HepG2 (cell line): Measurements from ENCODE around the gene WIZ. TPM values are rescaled to one million over a fixed set of nuclear protein-coding genes. Genes with fewer than 3 reads are reported as not detected.

Source experiments
- ARID4A ChIP-seq: sonication (generic); formaldehyde crosslinking; IDR thresholded peaks from 2 replicates; pipeline ENCODE4 v1.5.0; 2020; ENCODE audit warnings: mild to moderate bottlenecking, missing genetic modification reagents, borderline replicate concordance
- BHLHE40 ChIP-seq: IDR thresholded peaks from 2 replicates; pipeline ENCODE4 v1.6.1; 2011; ENCODE audit warnings: low read length, improper control_type of control experiment
- ETV6 ChIP-seq: sonication (generic); formaldehyde crosslinking; conservative IDR thresholded peaks from 2 replicates; pipeline ENCODE4 v1.4.0; 2020; ENCODE audit warnings: missing genetic modification reagents
- FOXA3 ChIP-seq: IDR thresholded peaks from 2 replicates; pipeline ENCODE4 v1.6.1; 2016; ENCODE audit warnings: missing genetic modification reagents, missing compliant biosample characterization
- GPBP1L1 ChIP-seq: sonication (generic); formaldehyde crosslinking; IDR thresholded peaks from 2 replicates; pipeline ENCODE4 v1.5.0; 2020; ENCODE audit warnings: mild to moderate bottlenecking, missing genetic modification reagents
- HMGXB4 ChIP-seq, 2 experiments: sonication (generic) in 1 of 2; formaldehyde crosslinking in 1 of 2; IDR thresholded peaks; 2 replicates each; pipeline versions ENCODE4 v1.4.0 to v1.6.1; 2018 to 2020; ENCODE audit warnings: missing genetic modification reagents in 2 of 2, borderline replicate concordance in 1 of 2, low read depth in 1 of 2, mild to moderate bottlenecking in 1 of 2, missing biosample characterization in 1 of 2
- KLF11 ChIP-seq: IDR thresholded peaks from 2 replicates; pipeline ENCODE4 v1.6.1; 2016; ENCODE audit warnings: missing compliant biosample characterization
- PCBP2 ChIP-seq: fragments of 200-400 bp; formaldehyde crosslinking; optimal IDR thresholded peaks from 2 replicates; pipeline ENCODE3; 2018; ENCODE audit warnings: low read length, low read depth; ENCODE audit not compliant: poor library complexity, severe bottlenecking
- SIN3A ChIP-seq: IDR thresholded peaks from 2 replicates; pipeline ENCODE4 v1.6.1; 2011; ENCODE audit warnings: low read depth, mild to moderate bottlenecking, control low read depth, low read length, borderline replicate concordance
- TARDBP ChIP-seq: sonication (generic); formaldehyde crosslinking; IDR thresholded peaks from 2 replicates; pipeline ENCODE4 v1.8.0; 2022; ENCODE audit warnings: mild to moderate bottlenecking, missing genetic modification reagents
- ZBTB49 ChIP-seq: sonication (generic); formaldehyde crosslinking; IDR thresholded peaks from 2 replicates; pipeline ENCODE4 v1.4.0; 2020; ENCODE audit warnings: missing genetic modification reagents, borderline replicate concordance
- ZNF224 ChIP-seq: sonication (generic); formaldehyde crosslinking; IDR thresholded peaks from 2 replicates; pipeline ENCODE4 v1.5.0; 2020; ENCODE audit warnings: mild to moderate bottlenecking, missing genetic modification reagents
- ZNF558 ChIP-seq: sonication (generic); formaldehyde crosslinking; IDR thresholded peaks from 2 replicates; pipeline ENCODE4 v1.9.0; 2022; ENCODE audit warnings: mild to moderate bottlenecking, missing genetic modification reagents, borderline replicate concordance
- ZNF678 ChIP-seq: sonication (generic); formaldehyde crosslinking; IDR thresholded peaks from 2 replicates; pipeline ENCODE4 v1.4.0; 2020; ENCODE audit warnings: mild to moderate bottlenecking, missing genetic modification reagents
- ZSCAN5A ChIP-seq: sonication (generic); formaldehyde crosslinking; IDR thresholded peaks from 2 replicates; pipeline ENCODE4 v1.8.0; 2022; ENCODE audit warnings: mild to moderate bottlenecking, missing genetic modification reagents, borderline replicate concordance
- polyA plus RNA-seq, 8 experiments: library from polyadenylated mRNA; depleted of rRNA in 3 of 8; stranded (reverse) in 7 of 8; unstranded in 1 of 8; fragments of >200 nt; fragmentation: Illumina TruSeq in 4 of 8; extraction: Trizol in 4 of 8; gene quantifications; 2 replicates each; pipeline versions ENCODE4 v1.2.1 to v1.2.3, GENCODE V29; 2011 to 2016; ENCODE audit warnings: low read depth in 4 of 8, missing spikeins in 1 of 8, mixed read lengths in 1 of 8; ENCODE audit not compliant: insufficient read depth in 1 of 8
- total RNA-seq, 5 experiments: library from RNA; depleted of rRNA; stranded (reverse); fragments of >200 nt; fragmentation: Illumina TruSeq; extraction: Trizol; gene quantifications; 2 replicates each; pipeline ENCODE4 v1.2.3, GENCODE V29; 2016; ENCODE audit warnings: low read depth in 1 of 5

WIZ gene
- total and polyA plus RNA-seq, 2 of the 13 experiments (the other 11 are each of a cell fraction or from before 2014, with no cell fraction given), result 4.7 to 4.8 TPM

- TF ChIP-seq ARID4A (CRISPR knock-in tag) (peak; percentile 86), ZSCAN5A (no peak), ZNF224 (no peak), FOXA3 (CRISPR knock-in tag) (no peak; the same call in 1 of the 2 replicates), GPBP1L1 (CRISPR knock-in tag) (no peak), KLF11 (CRISPR knock-in tag) (no peak), PCBP2 (no peak), ZBTB49 (CRISPR knock-in tag) (no peak), ZNF558 (no peak), TARDBP (CRISPR knock-in tag) (peak; percentile 50; the same call in 1 of the 2 replicates), ETV6 (CRISPR knock-in tag) (peak; percentile 86), BHLHE40 (no peak), ZNF678 (no peak), SIN3A (peak; percentile 26; the same call in 1 of the 2 replicates), HMGXB4 (CRISPR knock-in tag; IDR thresholded peaks at IDR 0.05; ENCODE audit: borderline replicate concordance in 1 of 2, low read depth in 1 of 2) (peak; percentile 69 to 77)
Measured at GRCh38 chr19:15432629-15433518, 16.9 kb downstream of the WIZ start (continued).
